Uterus (tissue), 2 donors: ENCODE measurements around the gene DLGAP1.

Experiments
- POLR2A ChIP-seq, 2 donors: fragments of 450-650 bp; IDR thresholded peaks; one replicate each; pipeline ENCODE4 v1.6.1; 2016; ENCODE audit warnings: antibody characterized with exemption in 2 of 2, mild to moderate bottlenecking in 1 of 2, moderate library complexity in 1 of 2
- TF ChIP-seq, protein P1 (sequence below), 4 experiments: fragments of 200-600 bp in 2 of 4; fragments of 450-650 bp in 2 of 4; sonication (generic) in 2 of 4; IDR thresholded peaks; one replicate each; pipeline ENCODE4 v1.5.1; 2016 to 2019; ENCODE audit warnings: antibody characterized with exemption in 4 of 4, mild to moderate bottlenecking in 2 of 4, moderate library complexity in 1 of 4

GRCh38 chr18:4260107-4260506, 195.0 kb downstream of the DLGAP1 start:
- TF ChIP-seq, protein P1, sequence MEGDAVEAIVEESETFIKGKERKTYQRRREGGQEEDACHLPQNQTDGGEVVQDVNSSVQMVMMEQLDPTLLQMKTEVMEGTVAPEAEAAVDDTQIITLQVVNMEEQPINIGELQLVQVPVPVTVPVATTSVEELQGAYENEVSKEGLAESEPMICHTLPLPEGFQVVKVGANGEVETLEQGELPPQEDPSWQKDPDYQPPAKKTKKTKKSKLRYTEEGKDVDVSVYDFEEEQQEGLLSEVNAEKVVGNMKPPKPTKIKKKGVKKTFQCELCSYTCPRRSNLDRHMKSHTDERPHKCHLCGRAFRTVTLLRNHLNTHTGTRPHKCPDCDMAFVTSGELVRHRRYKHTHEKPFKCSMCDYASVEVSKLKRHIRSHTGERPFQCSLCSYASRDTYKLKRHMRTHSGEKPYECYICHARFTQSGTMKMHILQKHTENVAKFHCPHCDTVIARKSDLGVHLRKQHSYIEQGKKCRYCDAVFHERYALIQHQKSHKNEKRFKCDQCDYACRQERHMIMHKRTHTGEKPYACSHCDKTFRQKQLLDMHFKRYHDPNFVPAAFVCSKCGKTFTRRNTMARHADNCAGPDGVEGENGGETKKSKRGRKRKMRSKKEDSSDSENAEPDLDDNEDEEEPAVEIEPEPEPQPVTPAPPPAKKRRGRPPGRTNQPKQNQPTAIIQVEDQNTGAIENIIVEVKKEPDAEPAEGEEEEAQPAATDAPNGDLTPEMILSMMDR (IDR thresholded peaks at IDR 0.05) = no peak
- TF ChIP-seq POLR2A (IDR thresholded peaks at IDR 0.05) = no peak
